MM.1S (cell line): ENCODE measurements around the gene RDH14.

Experiments
- DNase-seq: peaks from one replicate; pipeline ENCODE4 v3.0.0-alpha.2; 2015
- H2AFZ ChIP-seq: fragments of 300-600 bp; sonication (generic); 2 replicates; pipeline ENCODE4 v1.6.0; 2016; ENCODE audit warnings: antibody characterized with exemption, low read length
- H3F3A ChIP-seq: fragments of 300-600 bp; sonication (generic); 2 replicates; pipeline ENCODE4 v1.6.1; 2016; ENCODE audit warnings: mild to moderate bottlenecking, antibody characterized with exemption, low read length, moderate library complexity, mixed read lengths; ENCODE audit not compliant: insufficient read depth
- H3K27ac ChIP-seq: fragments of 300-600 bp; sonication (generic); 2 replicates; pipeline ENCODE4 v1.5.1; 2016; ENCODE audit warnings: mild to moderate bottlenecking, low read length
- H3K27me3 ChIP-seq: fragments of 300-600 bp; sonication (generic); replicated peaks from 2 replicates; pipeline ENCODE4 v1.6.0; 2016; ENCODE audit warnings: low read length; ENCODE audit not compliant: insufficient read depth
- H3K36me3 ChIP-seq: fragments of 300-600 bp; sonication (generic); replicated peaks from 2 replicates; pipeline ENCODE4 v1.6.1; 2016; ENCODE audit warnings: mild to moderate bottlenecking, low read length, mixed read lengths; ENCODE audit not compliant: insufficient read depth
- H3K4me1 ChIP-seq: fragments of 300-600 bp; sonication (generic); 2 replicates; pipeline ENCODE4 v1.6.1; 2016; ENCODE audit warnings: low read length, mixed read lengths
- H3K4me2 ChIP-seq: fragments of 300-600 bp; sonication (generic); 2 replicates; pipeline ENCODE4 v1.6.0; 2016; ENCODE audit warnings: low read depth, low read length
- H3K4me3 ChIP-seq: fragments of 300-600 bp; sonication (generic); 2 replicates; pipeline ENCODE4 v1.5.1; 2016; ENCODE audit warnings: low read length, mixed read lengths
- H3K79me2 ChIP-seq: fragments of 300-600 bp; sonication (generic); 2 replicates; pipeline ENCODE4 v1.6.1; 2016; ENCODE audit warnings: mixed run types, low read length, mixed read lengths
- H3K9ac ChIP-seq: fragments of 300-600 bp; sonication (generic); 2 replicates; pipeline ENCODE4 v1.6.1; 2016; ENCODE audit warnings: low read length, mixed read lengths
- H3K9me2 ChIP-seq: fragments of 300-600 bp; sonication (generic); replicated peaks from 2 replicates; pipeline ENCODE4 v1.6.1; 2016; ENCODE audit warnings: mild to moderate bottlenecking, low read length, mixed read lengths; ENCODE audit not compliant: insufficient read depth
- H3K9me3 ChIP-seq: fragments of 300-600 bp; sonication (generic); replicated peaks from 2 replicates; pipeline ENCODE4 v1.6.1; 2016; ENCODE audit warnings: mild to moderate bottlenecking, low read length, mixed read lengths; ENCODE audit not compliant: insufficient read depth
- H4K20me1 ChIP-seq: fragments of 300-600 bp; sonication (generic); 2 replicates; pipeline ENCODE4 v1.6.1; 2016; ENCODE audit warnings: mild to moderate bottlenecking, low read length, moderate library complexity, mixed read lengths; ENCODE audit not compliant: insufficient read depth
- CTCF ChIP-seq: fragments of 300-600 bp; sonication (generic); IDR thresholded peaks from 2 replicates; pipeline ENCODE4 v1.5.1; 2016; ENCODE audit warnings: antibody characterized with exemption, low read length, mixed read lengths
- EZH2 ChIP-seq: fragments of 300-600 bp; sonication (generic); optimal IDR thresholded peaks from 2 replicates; pipeline ENCODE3; 2017; ENCODE audit warnings: low read depth, mild to moderate bottlenecking, antibody characterized with exemption, low read length, mixed read lengths
- EZH2phosphoT487 ChIP-seq: fragments of 300-600 bp; sonication (generic); IDR thresholded peaks from 2 replicates; pipeline ENCODE4 v1.6.1; 2018; ENCODE audit warnings: antibody characterized with exemption, low read length

RDH14 gene

GRCh38 chr2:18536697-18537096 is 23.8 kb downstream of the RDH14 start:
- TF ChIP-seq CTCF (no peak), EZH2phosphoT487 (no peak), EZH2 (no peak)
- Histone ChIP-seq H3K79me2 (no peaks in the 10 kb centered on the region), H4K20me1 (no peaks in the 10 kb centered on the region), H3K4me2 (no peak overlapping the region), H3K4me3 (no peak overlapping the region), H3K36me3 (no peaks in the 10 kb centered on the region), H3K9ac (no peak overlapping the region), H3K27ac (no peak overlapping the region), H2AFZ (no peak overlapping the region), H3K4me1 (no peaks in the 10 kb centered on the region), H3K27me3 (no peaks in the 10 kb centered on the region), H3F3A (no peaks in the 10 kb centered on the region), H3K9me3 (no peaks in the 10 kb centered on the region), H3K9me2 (no peaks in the 10 kb centered on the region)
- no peak for DNase-seq

DNA sequence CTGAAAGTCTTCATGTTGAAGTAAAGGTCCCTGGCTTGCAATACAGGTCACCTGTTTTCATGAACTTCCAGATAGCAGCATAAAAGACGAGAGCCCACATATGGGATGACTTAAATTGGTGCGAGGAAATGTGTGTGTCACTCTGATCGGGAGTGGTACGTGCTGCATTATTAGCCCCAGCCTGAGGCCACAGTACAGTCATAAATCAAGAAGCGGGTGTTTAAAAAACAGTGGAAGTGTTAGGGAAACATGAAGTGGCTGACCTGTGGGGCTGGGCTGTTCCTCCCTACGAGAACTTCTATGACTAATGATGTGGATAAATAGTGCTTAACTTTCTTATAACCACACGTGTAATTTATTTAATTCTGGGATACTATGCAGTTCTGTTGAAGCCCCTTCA is 24.4 kb downstream of the RDH14 start:
- Histone ChIP-seq H3K27ac (no peak overlapping the region), H3K4me1 (no peaks in the 10 kb centered on the region), H3K9ac (no peak overlapping the region), H3K36me3 (no peaks in the 10 kb centered on the region), H3K9me2 (no peaks in the 10 kb centered on the region), H3K9me3 (no peaks in the 10 kb centered on the region), H3K79me2 (no peaks in the 10 kb centered on the region), H3K4me3 (no peak overlapping the region), H2AFZ (no peak overlapping the region), H3K27me3 (no peaks in the 10 kb centered on the region), H3K4me2 (no peak overlapping the region), H4K20me1 (no peaks in the 10 kb centered on the region), H3F3A (no peaks in the 10 kb centered on the region)
- TF ChIP-seq CTCF, result no peak
- no peak for TF ChIP-seq EZH2
- TF ChIP-seq EZH2phosphoT487, result no peak
- DNase-seq, result no peak

- H3K27ac ChIP-seq, result no peak overlapping the region
- no peak for DNase-seq
- H3K79me2 ChIP-seq, result no peaks in the 10 kb centered on the region
- no peaks in the 10 kb centered on the region for H3K36me3 ChIP-seq
- TF ChIP-seq EZH2 (no peak), EZH2phosphoT487 (no peak), CTCF (no peak)
- no peaks in the 10 kb centered on the region for H3F3A ChIP-seq
- H3K4me1 ChIP-seq, result no peaks in the 10 kb centered on the region
- H3K27me3 ChIP-seq, result no peaks in the 10 kb centered on the region
- no peak overlapping the region for H2AFZ ChIP-seq
- H3K9ac ChIP-seq, result no peak overlapping the region
- no peak overlapping the region for H3K4me2 ChIP-seq
- H3K9me2 ChIP-seq, result no peaks in the 10 kb centered on the region
- H4K20me1 ChIP-seq, result no peaks in the 10 kb centered on the region
- H3K4me3 ChIP-seq, result no peak overlapping the region
- H3K9me3 ChIP-seq, result no peaks in the 10 kb centered on the region
Observed at GRCh38 chr2:18531194-18531593, 29.3 kb downstream of the RDH14 start.
